Kidney (tissue), 14 donors: ENCODE measurements around the gene ENAH. TPM values are rescaled to one million over a fixed set of nuclear protein-coding genes. Genes with fewer than 3 reads are reported as not detected.

Source experiments
- DNase-seq, 5 donors: peaks; one replicate each; pipeline ENCODE4 v3.0.0-alpha.2; 2013 to 2020
- FAIRE-seq: peaks from 2 replicates; lab custom pipeline; 2012; peaks lifted over from hg19 to GRCh38; lab: Jason Lieb, UNC
- H3K27ac ChIP-seq, 2 donors: one replicate each; pipeline ENCODE4 v1.7.0; 2013; ENCODE audit warnings: low read depth in 2 of 2, low read length in 2 of 2, inconsistent platforms in 1 of 2
- H3K27me3 ChIP-seq: one replicate; pipeline ENCODE4 v1.7.1; 2013; ENCODE audit warnings: low read length, inconsistent platforms; ENCODE audit not compliant: control insufficient read depth, insufficient read depth
- H3K36me3 ChIP-seq, 3 donors: one replicate each; pipeline versions ENCODE4 v1.7.0 to v1.7.1; 2013; ENCODE audit warnings: low read length in 3 of 3, control low read depth in 1 of 3, inconsistent platforms in 1 of 3; ENCODE audit not compliant: insufficient read depth in 3 of 3, control insufficient read depth in 2 of 3
- H3K4me1 ChIP-seq, 3 donors: one replicate each; pipeline versions ENCODE4 v1.7.0 to v1.7.1; 2013; ENCODE audit warnings: low read length in 3 of 3, inconsistent platforms in 1 of 3, low read depth in 1 of 3; ENCODE audit not compliant: control insufficient read depth in 2 of 3, insufficient read depth in 2 of 3
- H3K4me3 ChIP-seq, 3 donors: one replicate each; pipeline versions ENCODE4 v1.7.0 to v1.8.1; 2013; ENCODE audit warnings: low read length in 3 of 3, control low read depth in 1 of 3, inconsistent platforms in 1 of 3
- H3K9ac ChIP-seq, 3 donors: one replicate each; pipeline versions ENCODE4 v1.7.0 to v1.7.1; 2013; ENCODE audit warnings: low read length in 3 of 3, control low read depth in 1 of 3, inconsistent platforms in 1 of 3
- H3K9me3 ChIP-seq, 3 donors: one replicate each; pipeline versions ENCODE4 v1.7.0 to v1.7.1; 2013; ENCODE audit warnings: low read length in 3 of 3, control low read depth in 1 of 3, inconsistent platforms in 1 of 3; ENCODE audit not compliant: control insufficient read depth in 2 of 3, insufficient read depth in 1 of 3
- CTCF ChIP-seq: IDR thresholded peaks from 3 replicates; pipeline ENCODE4 v1.5.1; 2012; ENCODE audit warnings: mild to moderate bottlenecking, moderate library complexity, borderline replicate concordance; ENCODE audit not compliant: insufficient read depth; ENCODE audit errors: extremely low read depth
- intact Hi-C: fragments of 100-400 bp; cut with DNase I; formaldehyde crosslinking; loops from one replicate; pipeline ENCODE4 v1.11.1; 2022
- polyA plus RNA-seq: library from polyadenylated mRNA; stranded (reverse); fragments of 350-450 nt; fragmentation: Illumina TruSeq; extraction: RNeasy Lipid Tissue Mini Kit (QIAGEN cat#74804); gene quantifications from one replicate; pipeline ENCODE4 v1.2.3, GENCODE V29; 2014; ENCODE audit warnings: low read depth, low replicate concordance; ENCODE audit not compliant: insufficient read depth
- total RNA-seq: library from RNA; stranded (reverse); fragmentation: NEBNext Ultra II Directional; extraction: Animal tissue kit (Norgen Biotek cat#: 25700); gene quantifications from one replicate; pipeline ENCODE4 v1.2.1, GENCODE V29; 2021
- donor health status: control.
- donor health status: control.
- donor health status: control.
- donor health status: control.
- donor health status: control.
- donor health status: DM: yes; HTN: yes; CAD: no.
- donor health status: Normal renal cell carcinoma (clear cell type).

The ENAH gene
- total and polyA plus RNA-seq, 2 donors from 2014 or later, result 6.2 to 42.3 TPM

- no peak overlapping the region for H3K27ac ChIP-seq
- TF ChIP-seq CTCF, result no peak
- no peak overlapping the region for H3K4me3 ChIP-seq
- no peaks in the 10 kb centered on the region for H3K36me3 ChIP-seq
- no peak overlapping the region for H3K9ac ChIP-seq
- DNase-seq (no peak), FAIRE-seq (no peak)
- intact Hi-C loops, result no loop called here
- H3K4me1 ChIP-seq, result peaks cover 0 to 2% (median 0%) of the 10 kb centered on the region in 3 donors
- H3K27me3 ChIP-seq, result no peaks in the 10 kb centered on the region
- no peaks in the 10 kb centered on the region for H3K9me3 ChIP-seq
Observed at GRCh38 chr1:225691861-225692516, 39.1 kb upstream of the ENAH start.

- no peak overlapping the region for H3K4me3 ChIP-seq
- intact Hi-C loops, result no loop called here
- DNase-seq (no peak), FAIRE-seq (no peak)
- H3K4me1 ChIP-seq, result peaks cover 0 to 2% (median 0%) of the 10 kb centered on the region in 3 donors
- H3K9me3 ChIP-seq, result no peaks in the 10 kb centered on the region
- no peak overlapping the region for H3K27ac ChIP-seq
- TF ChIP-seq CTCF, result no peak
- no peak overlapping the region for H3K9ac ChIP-seq
- no peaks in the 10 kb centered on the region for H3K27me3 ChIP-seq
- H3K36me3 ChIP-seq, result no peaks in the 10 kb centered on the region
Observed at GRCh38 chr1:225691377-225691776, 38.5 kb upstream of the ENAH start.

GRCh38 chr1:225689882-225690459, 37.0 kb upstream of the ENAH start:
- intact Hi-C loops, result no loop called here
- Histone ChIP-seq H3K36me3 (no peaks in the 10 kb centered on the region), H3K9ac (no peak overlapping the region), H3K4me3 (no peak overlapping the region), H3K9me3 (no peaks in the 10 kb centered on the region), H3K27ac (no peak overlapping the region), H3K4me1 (peaks cover 0 to 2% (median 0%) of the 10 kb centered on the region in 3 donors), H3K27me3 (no peaks in the 10 kb centered on the region)
- TF ChIP-seq CTCF, result no peak
- DNase-seq (no peak), FAIRE-seq (no peak)
